Measurements from ENCODE around the gene HSPA1A.
"Not testable (repeated sequence)": the region's sequence is repeated elsewhere in the genome, so short reads cannot be mapped to it uniquely, and the experiment has no call there.

The HSPA1A gene

DNA sequence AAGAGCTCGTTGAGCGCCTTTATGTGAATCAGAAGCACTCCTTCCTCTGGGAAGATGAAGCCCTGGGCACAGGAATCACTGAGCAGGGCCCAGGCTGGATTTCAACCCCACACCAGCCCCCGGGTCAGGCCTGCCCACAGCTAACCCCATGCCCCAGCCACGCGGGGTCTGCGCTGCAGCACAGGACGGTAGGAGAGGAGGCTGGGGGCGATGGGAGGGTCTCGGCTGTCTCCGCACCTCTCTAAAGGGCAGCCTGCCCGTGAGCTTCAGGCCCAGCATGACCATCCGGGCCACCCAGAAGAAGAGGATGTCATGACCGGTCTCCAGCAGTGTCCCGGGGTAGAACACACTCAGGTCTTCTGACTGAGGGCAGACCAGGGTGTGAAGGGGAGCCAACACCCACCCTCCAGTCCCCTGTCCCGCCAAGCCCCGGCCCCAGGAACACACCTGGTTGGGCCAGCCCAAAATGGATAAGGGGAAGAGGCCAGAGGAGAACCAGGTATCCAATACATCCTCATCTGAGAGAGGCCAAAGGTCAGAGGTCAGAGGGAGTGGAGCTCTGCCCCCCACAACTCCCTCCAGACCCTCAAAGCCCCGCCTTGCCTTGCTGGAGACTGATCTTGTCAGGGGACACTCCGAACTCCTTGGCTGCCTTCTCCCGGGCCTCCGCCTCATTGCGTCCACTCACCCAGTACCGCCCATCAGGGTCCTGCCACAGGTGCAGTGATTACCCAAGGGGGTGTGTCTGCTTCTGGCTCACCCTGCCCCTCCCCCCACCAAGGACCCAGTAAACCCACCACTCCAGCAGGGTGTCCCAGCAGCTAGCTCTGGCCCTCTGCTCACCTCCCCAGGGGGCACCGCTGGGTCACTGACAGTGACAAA lies 33.9 kb upstream of the HSPA1A start:
- no peak for DNase-seq (ENCODE audit: low spot score)

DNA sequence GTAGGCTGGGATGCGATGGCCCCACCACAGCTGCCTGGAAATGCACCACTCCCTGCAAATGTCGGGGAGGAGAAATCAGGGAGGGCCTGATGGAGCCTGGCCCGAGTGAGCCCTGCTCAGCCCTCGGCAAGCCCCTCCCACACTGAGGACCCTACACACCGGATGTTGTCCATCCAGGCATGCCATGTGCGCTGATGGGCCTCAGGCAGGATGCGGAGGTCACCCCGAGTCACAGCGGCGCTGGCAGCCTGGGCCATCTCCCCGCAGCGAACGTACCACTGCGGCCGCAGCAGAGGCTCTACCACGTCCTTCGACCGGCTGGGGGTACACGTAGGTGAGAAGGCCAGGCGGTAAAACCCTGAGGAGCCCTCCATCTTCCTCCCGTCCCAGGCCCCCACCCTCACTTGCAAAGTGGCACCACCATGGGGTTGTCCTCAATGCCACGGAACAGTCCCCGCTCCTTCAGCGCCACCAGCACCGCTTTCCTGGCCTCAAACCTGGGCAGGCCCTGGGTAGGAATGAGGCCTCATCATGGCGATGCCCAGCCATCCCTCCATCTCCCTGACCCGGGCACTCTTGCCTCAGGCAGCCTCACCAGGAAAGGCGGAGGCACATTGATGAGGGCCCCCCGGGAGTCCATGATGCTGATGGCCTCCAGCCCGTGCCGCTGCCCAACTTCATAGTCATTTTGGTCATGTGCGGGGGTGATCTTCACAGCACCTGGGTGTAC lies 33.1 kb upstream of the HSPA1A start:
- no peak for DNase-seq (ENCODE audit: low spot score)

DNA sequence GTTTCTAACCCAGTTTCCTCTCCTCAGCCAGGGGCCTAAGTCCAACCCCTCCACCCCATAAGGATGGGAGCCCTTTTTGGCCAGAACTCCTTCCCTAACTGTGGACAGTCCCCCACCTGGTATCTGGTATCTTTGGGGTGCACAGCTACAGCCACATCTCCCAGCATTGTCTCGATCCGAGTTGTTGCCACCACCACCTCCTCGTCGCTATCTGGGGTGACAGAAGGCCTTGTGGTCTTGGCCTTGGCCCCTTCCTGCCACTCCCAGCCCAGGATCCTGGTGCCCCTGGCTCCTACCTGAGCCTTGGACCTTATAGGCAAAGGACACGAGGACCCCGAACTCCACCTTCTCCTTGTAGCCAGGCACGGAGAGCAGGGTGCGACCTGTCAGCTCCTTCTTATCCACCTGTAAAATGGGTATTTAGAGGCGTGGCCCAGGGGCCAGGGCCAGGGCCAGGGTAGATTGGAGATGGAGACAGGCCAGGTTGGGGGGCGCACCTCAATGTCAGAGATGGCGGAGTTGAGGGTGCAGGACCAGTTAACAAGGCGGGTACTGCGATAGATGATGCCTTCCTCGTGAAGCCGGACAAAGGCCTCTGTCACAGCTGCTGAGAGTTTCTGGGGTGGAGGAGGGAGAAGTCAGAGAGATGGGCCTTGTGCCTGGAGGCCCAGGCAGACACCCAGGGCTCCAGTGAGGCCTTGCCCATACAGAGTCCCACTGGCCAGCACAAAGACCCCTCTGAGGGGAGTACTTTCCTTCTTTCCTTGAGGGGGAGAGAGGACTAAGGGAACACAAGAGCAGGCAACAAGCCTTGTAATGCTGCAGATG lies 31.0 kb upstream of the HSPA1A start:
- DNase-seq (ENCODE audit: low spot score) = no peak

DNA sequence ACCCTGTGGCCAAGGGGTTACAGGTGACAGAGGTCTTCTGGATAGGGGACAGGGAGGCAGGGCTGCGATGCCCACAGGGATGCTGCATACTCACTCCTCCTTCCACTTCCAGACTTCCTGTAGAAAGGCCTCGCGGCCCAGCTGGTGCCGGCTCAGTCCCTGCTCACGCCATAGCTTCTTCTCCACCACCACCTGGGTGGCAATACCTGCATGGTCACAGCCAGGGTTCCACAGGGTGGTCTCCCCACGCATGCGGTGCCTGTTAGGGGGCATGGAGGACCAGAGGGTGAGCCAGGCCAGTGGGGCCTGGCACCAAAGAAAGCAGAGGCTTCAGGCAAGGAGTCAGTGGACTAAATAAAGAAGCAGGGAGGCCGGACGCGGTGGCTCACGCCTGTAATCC lies 29.9 kb upstream of the HSPA1A start:
- DNase-seq (ENCODE audit: low spot score) = no peak

DNA sequence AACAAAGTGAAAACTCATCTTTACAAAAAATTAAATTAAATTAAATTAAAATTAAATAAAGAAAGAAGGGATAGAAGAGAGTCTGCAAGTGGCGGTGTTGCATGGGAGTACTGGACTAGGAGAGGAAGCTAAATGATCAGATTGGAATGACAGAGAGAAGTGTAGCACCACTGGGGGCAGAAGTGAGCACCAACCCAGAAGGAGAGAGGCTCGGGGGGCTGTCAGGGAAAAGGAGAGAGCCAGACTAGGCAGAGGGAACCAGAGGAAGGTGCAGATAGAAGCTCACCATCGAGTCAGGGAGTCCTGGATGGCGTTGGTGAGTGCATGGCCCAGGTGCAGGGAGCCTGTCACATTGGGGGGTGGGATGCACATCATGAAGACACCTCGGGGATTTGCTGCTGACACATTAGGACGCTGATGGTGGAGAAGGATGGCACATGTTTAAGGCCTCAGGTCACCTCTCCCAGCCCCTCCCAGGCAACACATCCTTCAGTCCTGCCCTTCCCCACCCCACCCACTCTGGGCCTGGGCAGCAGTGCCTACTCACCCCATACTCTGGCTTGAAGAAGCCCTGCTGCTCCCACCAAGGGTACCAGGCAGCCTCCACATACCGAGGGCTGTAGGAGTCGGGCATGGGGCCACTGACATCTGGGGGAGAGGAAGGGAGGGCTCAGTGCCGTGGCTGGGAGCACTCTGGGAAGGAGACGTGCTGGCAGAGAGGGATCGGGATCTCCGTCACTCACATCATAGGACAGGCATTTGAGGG lies 23.8 kb upstream of the HSPA1A start:
- peak; percentile 50 for DNase-seq (ENCODE audit: low spot score)

DNA sequence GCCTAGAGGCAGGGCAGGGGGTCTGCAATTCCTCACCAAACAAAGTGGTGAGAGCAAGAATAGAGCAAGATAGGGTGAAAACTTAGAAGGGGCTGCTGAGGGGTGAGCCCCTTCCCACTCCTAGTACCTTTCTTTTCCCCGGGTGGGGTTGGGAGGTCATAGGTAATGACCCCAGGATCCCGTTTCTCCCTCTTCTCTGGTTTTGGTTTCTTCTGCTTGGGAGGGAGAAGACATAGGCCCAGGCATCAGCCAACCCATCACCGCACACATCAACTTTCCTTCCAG lies 23.3 kb upstream of the HSPA1A start:
- DNase-seq (ENCODE audit: low spot score) = no peak

DNA sequence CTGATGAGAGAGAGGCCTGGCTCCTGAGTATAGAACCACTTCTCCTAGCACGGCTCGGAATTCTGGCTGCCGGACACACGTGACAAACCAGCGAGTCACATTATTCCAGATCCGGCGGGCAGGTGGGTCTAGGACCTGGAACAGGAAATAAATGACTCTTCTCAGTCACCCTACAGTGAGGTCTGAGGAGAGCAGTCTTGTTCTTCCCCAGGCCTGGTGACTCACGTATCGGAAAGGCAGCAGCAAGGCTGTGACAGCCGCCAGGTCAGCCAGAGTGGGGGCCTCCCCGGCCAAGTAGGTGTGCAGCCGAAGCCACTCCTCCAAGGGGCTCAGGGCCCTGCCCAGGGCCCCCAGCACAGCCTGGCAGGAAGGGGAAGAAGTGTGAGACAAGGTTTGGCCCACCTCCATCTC lies 22.6 kb upstream of the HSPA1A start:
- no peak for DNase-seq (ENCODE audit: low spot score)

DNA sequence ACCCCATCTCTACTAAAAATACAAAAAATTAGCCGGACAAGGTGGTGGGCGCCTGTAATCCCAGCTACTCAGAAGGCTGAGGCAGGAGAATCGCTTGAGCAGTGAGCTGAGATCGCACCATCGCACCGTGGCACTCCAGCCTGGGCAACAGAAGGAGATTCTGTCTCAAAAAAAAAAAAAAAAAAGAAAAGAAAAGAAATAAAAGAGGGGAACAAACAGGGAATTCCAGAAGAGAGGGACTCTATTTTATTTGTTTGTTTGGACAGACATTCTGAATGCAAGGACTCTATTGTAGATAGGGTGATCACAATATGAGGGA lies 21.5 kb upstream of the HSPA1A start:
- DNase-seq (ENCODE audit: low spot score) = not testable (repeated sequence)

DNA sequence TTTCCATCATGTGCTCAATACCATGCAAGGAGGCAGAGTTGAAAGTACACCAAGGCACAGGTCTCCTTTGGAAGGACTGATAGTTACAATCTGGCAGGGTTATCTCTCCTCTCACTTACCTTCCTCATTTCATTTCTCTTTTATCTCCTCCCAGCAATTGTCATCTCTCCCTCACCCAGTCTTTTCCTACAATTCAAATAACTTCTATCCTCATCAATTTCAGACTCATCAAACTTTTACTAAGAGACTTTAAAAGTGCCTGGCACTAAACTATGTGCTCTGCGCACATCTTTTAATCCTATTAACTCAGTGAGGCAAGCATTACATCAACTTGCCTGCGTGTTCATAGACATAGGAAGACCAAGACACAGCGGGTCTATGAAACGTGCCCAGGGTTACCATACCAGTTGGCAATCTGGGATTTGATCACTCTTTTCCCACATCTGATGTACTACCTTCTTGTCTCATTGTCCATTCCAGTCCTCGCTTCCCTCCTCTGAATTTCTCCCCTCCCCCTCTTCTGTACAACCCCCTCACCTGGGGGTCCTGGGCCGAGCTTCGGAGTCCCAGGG lies 21.0 kb upstream of the HSPA1A start:
- peak; percentile 36 for DNase-seq (ENCODE audit: low spot score)

DNA sequence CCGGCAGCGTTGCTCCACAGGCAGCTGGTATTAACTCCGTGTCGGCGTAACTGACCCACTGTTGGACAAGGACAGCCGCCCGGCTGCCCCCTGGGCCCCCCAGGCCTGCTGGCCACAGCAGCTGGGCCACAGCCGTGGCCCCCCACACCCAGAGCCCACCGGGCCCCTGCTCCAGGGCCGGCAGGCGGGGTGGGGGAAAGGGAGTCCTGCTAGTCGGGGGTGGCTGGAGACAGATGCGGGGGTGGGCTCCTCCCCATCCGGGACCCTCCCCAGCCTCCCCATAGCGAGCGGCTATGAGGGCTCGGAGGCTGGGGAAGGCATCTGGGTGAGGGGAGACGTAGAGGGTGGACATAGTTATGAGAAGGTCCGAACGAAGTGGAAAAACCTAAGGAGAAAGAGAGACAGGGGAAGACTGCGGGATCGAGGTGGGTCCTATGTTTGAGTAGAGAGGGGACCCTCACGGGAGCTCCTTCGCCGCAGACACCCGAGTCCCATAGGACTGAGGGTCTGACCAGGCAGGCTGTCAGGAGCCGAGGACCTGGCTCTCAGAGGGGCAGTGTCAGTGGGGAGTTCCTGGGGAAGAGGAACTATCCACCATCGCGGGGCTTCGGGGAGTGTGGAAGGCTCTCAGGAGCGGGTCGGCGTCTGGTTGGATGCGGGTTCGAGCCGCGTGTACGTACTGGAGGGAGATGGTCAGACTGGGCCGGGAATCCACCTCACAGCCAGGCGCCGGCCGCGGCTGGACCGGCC lies 20.3 kb upstream of the HSPA1A start:
- no peak for DNase-seq (ENCODE audit: low spot score)

DNA sequence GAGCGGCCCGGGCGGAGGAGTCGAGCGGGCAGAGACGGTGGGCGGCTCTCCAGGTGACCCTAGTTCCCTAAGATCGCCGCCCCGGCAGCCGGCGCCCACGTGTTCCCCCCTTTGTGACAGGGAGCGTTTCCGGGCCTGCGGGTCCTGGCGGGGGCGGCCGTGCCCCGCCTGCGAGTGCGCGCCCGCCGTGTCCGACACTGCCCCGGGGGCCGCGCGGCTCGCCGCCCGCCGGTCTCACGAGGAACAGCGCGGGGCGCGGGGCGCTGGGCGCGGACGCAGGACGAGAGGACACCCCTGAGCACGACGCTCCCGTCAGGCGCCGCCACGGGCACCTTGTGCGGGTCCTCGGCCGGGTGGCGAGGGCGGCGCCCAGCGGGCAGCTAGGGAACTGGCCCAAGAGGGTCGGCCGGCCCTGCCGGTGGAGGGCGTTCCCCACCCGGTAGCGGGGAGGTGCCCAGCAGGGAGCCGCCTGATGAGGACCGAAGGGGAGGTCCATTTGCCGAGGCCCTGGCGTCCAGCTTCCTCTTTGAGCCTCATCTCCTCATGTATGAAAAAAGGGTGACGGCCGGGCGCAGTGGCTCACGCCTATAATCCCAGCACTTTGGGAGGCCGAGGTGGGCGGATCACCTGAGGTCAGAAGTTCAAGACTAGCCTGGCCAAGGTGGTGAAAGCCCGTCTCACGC lies 19.6 kb upstream of the HSPA1A start, which contains the start of gene VARS1:
VARS1 (minus strand) TSS at position 137 of the 683 bp plus-strand sequence. CDS start 535 bp downstream, outside the sequence.
- DNase-seq (ENCODE audit: low spot score) = peak; percentile 88

DNA sequence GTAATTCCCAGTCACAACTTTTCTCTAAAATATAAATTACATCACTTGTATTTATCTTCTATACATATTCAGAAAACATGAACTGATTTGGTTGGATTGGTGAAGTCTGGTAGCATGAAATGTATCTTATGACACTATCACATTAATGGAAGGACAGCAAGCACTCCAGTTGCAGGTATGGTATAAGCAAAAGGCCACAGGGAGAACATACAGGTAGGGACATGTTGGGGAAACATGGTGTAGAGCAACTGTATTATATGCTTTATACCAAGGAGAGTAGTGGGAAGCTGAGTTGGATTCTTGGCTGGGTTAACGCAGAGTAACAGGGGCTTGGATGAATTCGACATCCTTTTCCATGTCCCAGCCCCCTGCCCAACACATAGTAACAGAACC lies 18.4 kb upstream of the HSPA1A start:
- DNase-seq (ENCODE audit: low spot score) = no peak

DNA sequence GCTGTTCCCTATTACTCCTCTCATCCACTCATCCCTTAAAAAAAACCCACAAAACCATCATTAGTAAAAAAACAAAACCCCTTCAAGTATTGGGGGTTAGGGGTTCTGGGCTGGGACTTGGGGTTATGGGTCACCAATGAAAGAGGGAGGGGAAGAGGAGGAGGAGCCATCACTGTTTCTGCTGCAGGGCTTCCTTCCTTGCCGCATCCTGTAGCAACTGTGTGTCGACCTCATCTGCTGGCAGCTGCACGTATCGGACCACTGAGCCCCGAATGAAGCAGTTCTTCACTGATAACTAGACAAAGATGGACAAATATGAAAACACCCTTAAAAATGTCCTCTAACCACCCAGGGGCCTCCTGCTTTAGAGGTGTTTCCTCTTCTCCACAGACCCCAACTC lies 17.8 kb upstream of the HSPA1A start:
- DNase-seq (ENCODE audit: low spot score) = no peak

DNA sequence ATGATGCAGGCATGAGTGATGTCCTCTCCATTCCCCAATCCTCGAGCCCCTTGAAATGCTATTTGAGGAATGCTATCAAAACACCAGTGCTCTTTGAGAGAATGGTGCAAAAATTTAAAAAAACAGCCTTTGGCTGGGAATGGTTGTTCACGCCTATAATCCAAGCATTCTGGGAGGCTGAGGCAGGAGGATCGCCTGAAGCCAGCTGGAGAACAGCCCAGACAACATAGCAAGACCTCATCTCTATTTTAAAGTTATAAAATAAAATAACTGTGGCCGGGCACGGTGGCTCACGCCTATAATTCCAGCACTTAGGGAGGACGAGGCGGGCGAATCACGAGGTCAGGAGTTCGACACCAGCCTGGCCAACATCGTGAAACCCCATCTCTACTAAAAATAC lies 15.6 kb upstream of the HSPA1A start:
- no peak for DNase-seq (ENCODE audit: low spot score)

DNA sequence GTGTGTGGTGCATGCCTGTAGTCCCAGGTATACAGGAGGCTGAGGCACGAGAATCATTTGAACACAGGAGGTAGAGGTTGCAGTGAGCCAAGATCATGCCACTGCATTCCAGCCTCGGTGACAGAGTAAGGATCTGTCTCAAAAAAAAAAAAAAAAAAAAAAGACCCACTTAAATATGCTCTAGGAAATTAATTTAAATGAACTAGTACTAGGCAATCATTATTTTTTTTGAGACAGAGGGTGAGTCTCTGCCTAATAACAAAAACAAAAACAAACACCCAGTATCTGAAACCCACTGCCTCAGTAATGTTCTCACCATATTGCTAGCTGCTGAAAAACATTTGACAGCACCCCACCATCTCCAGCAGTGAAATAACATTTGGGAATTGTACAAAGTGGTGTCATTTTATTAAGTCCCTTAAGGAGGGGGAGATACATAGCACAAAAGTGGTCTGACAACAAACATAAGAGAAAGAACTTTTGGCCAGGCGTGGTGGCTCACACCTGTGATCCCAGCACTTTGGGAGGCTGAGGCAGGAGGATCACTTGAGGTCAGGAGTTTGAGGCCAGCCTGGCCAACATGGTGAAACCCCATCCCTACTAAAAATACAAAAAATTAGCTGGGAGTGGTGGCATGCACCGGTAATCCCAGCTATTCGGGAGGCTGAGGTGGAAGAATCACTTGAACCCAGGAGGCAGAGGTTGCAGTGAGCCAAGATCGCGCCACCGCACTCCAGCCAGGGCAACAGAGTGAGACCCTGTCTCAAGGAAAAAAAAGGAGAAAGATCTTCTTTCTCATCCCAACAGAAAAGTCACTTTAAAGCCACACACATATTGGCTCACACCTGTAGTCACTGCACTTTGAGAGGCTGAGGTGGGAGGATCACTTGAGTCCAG lies 14.1 kb upstream of the HSPA1A start:
- DNase-seq (ENCODE audit: low spot score) = not testable (repeated sequence)

DNA sequence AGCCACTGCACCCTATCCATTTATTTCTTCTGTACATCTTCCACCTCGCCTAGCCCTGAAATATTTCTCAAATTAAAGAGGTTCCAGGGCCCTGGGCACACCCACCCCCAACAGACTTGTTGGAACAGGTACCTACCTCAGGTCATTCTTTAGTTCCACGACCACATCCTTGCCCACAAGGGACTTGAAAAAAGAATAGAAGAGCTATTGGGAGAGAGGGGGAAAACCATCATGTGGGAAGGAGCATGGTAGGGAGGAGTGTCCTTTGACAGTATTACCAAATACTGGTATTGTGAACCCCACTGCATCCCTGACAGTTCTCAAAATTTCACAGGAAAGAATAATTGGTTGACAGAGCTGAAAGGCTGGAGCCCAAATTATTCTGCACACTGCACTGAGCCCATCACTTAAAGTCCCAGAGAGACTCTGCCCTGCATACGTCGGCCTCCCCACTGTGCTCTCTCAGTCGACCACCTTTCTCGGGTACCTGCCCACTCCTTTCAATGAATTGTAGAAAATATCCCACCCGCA lies 9.3 kb upstream of the HSPA1A start:
- DNase-seq (ENCODE audit: low spot score) = no peak

DNA sequence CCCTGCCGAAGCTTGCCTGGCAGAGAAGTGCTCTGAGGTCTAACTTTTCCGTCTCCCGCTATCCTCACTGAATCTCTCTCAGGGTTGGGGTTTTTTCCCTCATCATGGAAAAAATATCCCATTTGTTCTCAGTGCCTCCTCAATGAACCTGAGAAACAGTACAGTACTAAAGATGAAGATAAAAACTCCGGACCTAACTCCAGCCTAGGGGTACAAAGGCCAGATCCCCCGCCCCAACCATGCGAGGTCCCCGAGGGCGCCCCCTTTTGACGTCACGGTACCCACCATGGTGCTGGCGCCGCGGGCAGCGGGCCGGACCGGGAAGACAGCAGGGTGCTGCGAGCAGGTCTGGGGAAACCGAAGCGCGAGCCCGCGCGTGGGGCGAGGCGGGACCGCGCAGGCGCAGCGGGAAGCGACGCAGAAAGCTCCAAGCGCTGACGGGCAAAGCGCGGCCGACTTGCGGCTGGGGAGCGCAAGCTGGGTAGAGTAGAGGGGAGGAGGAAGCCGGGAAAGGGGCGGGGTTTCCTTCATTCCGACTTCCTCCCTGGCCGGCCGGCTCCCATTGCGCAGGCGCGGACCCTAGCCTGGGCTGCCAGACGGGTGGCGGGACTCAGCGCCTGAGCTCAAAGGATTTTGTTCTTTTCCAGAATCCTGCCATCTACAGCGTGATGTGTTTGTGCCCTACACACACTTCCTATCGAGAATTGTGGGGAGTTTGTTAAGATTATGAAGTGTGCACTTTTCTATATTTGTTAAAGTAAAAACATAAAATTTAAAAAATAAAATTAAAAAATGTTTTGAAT lies 8.7 kb upstream of the HSPA1A start, which contains the start of gene LSM2:
LSM2 (minus strand) TSS at position 497 of the 803 bp plus-strand sequence; CDS start at position 288, 209 bp downstream.
- DNase-seq (ENCODE audit: low spot score) = peak; percentile 91

DNA sequence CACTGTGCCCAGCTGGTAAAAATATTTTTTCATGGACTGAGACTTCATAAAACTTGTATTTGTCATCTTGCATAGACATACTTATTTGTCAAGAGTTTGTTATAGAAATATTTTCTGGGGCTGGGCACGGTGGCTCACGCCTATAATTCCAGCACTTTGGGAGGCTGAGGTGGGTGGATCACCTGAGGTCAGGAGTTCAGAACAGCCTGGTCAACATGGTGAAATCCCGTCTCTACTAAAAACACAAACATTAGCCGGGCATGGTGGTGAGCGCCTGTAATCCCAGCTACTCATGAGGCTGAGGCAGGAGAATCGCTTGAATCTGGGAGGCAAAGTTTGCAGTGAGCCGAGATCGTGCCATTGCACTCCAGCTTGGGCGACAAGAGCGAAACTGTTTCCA lies 6.7 kb upstream of the HSPA1A start:
- DNase-seq (ENCODE audit: low spot score) = not testable (repeated sequence)

Data from SW480 (cell line).